ENCODE measurements around the gene ZNF552.
"Not testable (repeated sequence)": the region's sequence is repeated elsewhere in the genome, so short reads cannot be mapped to it uniquely, and the experiment has no call there.

Gene ZNF552

GRCh38 chr19:57814505-57815246 is at the start of gene ZNF552:
ZNF552 (minus strand) TSS chr19:57814913; CDS start chr19:57814743, 170 bp downstream.
- DNase-seq (ENCODE audit: low read depth): peak; percentile 53

DNA sequence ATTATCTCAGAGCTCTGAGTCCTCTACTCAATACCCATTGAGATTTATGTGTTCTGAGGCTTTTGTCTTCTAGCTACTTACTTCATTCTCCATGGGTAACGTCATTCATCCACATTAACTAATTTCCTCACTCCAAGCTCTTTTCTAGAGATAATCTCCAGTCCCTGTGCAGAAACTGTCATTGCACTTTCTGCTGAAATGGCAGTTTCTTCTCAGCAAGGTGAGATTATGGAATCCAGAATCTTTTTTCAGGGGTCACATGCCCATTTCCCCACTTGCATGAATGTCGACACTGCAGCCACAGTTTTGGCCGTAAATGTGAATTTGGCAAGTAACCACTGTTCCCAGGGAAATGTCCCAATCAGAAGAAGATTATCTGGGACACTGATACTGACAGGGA is 47.6 kb upstream of the ZNF552 start:
- not testable (repeated sequence) for DNase-seq (ENCODE audit: low read depth)

DNA sequence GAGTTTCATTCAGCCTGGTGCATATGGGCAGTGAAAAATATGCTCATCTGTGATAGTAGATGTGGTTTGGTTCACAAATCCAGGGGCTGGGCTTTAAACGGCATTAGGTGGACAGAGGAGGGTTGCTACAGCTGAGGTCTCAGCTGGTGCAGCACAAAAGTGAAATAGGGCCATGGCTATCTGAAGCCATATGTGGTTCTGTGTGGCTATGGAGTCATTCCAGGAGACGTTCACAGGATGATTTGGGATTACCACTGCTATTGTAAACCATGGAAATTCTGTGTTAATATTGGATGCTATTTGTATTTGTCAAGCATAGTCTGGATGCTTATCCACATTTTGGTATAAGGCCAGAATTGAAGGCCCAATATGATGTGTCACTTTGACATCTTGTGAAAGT is 39.4 kb upstream of the ZNF552 start:
- not testable (repeated sequence) for DNase-seq (ENCODE audit: low read depth)

DNA sequence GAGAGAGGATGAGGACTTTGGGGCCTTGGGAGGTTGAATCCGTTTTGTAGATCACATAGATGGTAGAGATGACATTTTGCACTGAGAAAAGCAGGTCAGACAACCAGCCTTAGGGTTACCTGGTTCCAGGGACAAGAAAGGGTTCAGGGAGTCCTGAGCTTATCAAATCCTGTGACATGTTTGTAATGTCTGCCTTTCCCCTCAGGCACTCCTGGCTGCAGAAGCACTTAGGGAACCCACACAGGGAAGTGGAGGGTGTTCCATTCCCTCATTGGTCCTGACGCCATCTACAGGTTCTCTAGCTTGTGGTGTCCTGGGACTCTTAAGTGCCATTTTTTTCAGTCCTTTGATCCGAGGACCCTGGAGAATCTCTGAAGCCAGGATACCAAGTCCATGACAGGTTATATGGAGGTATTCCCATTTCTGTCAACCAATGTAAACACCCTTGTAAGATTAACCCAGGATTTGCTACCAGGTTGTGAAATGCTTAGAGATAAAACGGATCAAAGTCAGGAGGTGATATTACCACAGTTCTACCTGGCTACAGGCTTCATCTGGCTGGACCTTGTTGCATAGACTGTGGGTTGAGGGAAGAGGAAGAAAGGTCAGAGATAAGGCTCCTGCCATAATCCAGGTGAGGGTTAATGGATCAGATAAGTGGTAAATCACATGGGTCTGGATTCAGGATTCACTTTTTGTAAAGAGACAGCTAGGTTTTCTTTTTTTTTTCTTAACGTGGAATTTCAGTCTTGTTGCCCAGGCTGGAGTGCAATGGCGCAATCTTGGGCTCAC is 37.3 kb upstream of the ZNF552 start:
- DNase-seq (ENCODE audit: low read depth): not testable (repeated sequence)

DNA sequence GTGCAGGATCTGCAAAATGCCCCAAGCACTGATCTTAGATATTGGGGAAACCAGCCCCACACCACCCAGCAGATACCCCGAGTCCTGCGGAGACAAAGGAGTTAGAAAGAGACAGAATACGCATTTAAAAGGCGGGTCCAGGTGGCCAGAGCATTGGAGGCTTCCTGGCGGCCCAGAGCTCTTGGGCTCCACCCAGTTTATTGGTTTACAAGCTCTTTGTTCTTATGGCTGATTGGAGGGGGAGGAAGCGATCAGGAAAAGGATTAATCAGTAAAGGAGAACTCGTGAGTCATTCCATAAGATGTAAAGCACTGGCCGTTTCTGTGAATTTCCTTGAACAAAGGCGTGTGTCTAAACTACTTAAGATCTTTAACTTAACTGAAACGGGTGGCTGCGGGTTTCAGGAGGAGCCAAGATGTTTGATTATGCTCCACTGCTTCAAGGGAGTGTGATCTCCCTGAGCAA is 35.9 kb upstream of the ZNF552 start:
- DNase-seq (ENCODE audit: low read depth): no peak

GRCh38 chr19:57849666-57850473 is 35.2 kb upstream of the ZNF552 start, which contains the start of gene ZNF587:
ZNF587 (plus strand) TSS chr19:57849859; CDS start chr19:57850039, 180 bp downstream.
- peak; percentile 68 for DNase-seq (ENCODE audit: low read depth)

GRCh38 chr19:57849162-57849665 is 34.5 kb upstream of the ZNF552 start:
- DNase-seq (ENCODE audit: low read depth): not testable (repeated sequence)

GRCh38 chr19:57847164-57847563 is 32.5 kb upstream of the ZNF552 start:
- not testable (repeated sequence) for DNase-seq (ENCODE audit: low read depth)

DNA sequence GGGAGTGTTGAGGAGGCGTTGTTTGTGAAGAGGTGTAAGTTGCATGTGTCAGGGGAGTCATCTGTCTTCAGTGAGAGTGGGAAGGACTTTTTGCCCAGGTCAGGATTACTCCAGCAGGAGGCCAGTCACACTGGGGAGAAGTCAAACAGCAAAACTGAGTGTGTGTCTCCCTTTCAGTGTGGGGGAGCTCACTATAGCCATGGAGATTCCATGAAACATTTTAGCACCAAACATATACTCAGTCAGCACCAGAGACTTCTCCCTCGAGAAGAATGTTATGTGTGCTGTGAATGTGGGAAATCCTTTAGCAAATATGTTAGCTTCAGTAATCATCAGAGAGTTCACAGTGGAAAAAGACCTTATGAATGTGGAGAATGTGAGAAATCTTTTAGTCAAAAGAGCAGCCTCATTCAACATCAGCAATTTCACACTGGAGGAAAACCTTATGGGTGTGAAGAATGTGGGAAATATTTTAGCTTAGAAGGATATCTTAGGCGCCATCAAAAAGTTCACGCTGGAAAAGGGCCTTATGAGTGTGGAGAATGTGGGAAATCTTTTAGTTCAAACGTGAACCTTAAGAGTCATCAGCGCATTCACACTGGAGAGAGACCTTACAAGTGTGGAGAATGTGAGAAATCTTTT is 26.5 kb upstream of the ZNF552 start:
- no peak for DNase-seq (ENCODE audit: low read depth)

DNA sequence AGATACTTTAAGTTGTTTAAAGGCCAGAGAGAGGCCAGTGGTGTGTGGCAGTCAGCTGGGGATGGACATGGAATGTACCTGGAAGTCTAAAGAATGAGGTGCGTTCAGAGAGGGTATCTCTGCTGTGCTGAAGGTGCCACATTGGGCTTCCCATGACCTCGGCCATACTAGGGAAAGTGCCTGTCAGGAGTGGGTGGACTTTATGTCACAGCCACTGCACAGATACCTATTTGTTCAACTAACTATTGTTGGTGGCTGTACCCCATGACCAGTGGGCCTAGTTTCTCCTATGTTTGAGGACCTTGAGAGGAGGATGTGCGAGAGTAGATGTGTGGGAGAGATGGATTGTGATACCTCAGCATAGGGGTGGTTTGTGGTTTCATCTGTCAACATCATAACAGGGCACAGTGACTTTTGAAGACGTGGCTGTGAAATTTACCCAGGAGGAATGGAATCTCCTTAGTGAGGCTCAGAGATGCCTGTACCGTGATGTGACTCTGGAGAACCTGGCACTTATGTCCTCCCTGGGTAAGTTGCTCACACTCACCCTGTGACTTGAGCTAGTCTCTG is 24.0 kb upstream of the ZNF552 start:
- not testable (repeated sequence) for DNase-seq (ENCODE audit: low read depth)

DNA sequence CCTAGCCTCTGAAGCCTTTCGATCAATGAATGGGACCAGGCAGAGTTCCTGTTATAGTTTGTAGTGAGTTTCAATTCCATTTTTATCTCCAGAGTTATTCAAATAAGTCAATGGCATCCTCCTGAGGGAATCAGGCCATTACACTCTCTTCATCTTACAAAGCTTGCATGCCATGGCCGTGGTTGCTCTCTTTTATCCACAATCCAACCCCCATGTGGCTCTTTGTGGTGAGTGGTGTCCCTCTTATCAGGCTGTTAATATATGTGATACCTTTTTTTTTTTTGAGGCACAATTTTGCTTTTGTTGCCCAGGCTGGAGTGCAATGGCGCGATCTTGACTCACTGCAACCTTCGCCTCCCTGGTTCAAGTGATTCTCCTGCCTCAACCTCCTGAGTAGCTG is 22.3 kb upstream of the ZNF552 start:
- DNase-seq (ENCODE audit: low read depth): not testable (repeated sequence)

DNA sequence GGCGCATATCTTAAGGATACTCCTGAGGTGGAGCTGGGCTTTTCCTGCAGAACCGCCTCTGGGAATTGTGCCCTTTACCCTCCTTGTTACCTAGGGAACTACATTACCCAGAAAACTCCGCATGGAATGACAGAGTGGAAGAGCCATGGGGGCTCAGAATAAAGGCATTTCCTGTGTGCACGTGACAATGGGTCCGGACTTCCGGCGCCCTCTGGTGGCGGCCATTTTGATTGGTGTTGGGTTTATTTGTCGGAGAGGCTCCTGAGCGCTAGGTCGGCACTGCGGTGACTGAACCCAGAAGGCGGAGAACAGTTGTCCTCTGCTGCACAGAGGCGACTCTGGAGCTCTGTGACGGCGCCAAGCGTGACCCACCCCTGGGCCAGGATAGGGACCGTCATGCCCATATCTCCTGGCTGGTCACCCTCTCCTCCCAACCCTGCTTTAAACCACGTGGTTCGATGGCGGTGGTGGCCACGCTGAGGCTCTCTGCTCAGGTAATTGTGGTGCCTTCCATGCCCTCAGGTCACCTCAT is 15.4 kb upstream of the ZNF552 start, which contains the start of gene ZNF587B:
ZNF587B (plus strand) TSS at position 229 of the 532 bp plus-strand sequence; CDS start at position 459, 230 bp downstream.
- no peak for DNase-seq (ENCODE audit: low read depth)

- DNase-seq (ENCODE audit: low read depth): no peak
Observed at GRCh38 chr19:57829316-57829715, 14.6 kb upstream of the ZNF552 start.

DNA sequence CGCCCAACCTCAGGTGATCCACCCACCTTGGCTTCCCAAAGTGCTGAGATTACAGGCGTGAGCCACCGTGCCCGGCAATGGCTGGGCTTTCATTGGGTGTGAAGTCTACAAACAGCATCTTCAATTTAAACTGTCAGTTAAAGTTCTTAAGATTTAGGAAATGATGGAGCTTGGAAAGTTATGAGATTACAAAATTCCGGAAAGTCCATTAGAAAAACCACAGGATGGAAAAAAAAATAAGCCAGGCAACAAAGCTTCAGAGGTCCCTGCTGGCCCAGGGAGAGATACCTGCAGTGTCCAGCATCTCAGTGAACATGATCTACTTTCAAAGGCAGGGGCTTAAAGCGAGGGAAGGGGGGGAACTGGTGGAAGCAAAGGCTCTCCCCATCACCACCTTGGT is 10.8 kb upstream of the ZNF552 start:
- DNase-seq (ENCODE audit: low read depth): no peak

GRCh38 chr19:57823608-57824007 is 8.9 kb upstream of the ZNF552 start:
- DNase-seq (ENCODE audit: low read depth): not testable (repeated sequence)

- not testable (repeated sequence) for DNase-seq (ENCODE audit: low read depth)
Observed at GRCh38 chr19:57823155-57823554, 8.4 kb upstream of the ZNF552 start.

GRCh38 chr19:57821501-57821900 is 6.8 kb upstream of the ZNF552 start:
- not testable (repeated sequence) for DNase-seq (ENCODE audit: low read depth)

DNA sequence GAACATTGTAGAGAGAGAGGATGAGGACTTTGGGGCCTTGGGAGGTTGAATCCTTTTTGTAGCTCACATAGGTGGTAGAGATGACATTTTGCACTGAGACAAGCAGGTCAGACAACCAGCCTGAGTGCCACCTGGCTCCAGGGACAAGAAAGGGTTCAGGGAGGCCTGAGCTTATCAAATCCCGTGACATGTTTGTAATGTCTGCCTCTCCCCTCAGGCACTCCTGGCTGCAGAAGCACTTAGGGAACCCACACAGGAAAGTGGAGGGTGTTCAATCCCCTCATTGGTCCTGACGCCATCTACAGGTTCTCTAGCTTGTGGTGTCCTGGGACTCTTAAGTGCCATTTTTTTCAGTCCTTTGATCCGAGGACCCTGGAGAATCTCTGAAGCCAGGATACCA is 6.4 kb upstream of the ZNF552 start:
- DNase-seq (ENCODE audit: low read depth): not testable (repeated sequence)

- DNase-seq (ENCODE audit: low read depth): no peak
Observed at GRCh38 chr19:57820599-57820998, 5.9 kb upstream of the ZNF552 start.

DNA sequence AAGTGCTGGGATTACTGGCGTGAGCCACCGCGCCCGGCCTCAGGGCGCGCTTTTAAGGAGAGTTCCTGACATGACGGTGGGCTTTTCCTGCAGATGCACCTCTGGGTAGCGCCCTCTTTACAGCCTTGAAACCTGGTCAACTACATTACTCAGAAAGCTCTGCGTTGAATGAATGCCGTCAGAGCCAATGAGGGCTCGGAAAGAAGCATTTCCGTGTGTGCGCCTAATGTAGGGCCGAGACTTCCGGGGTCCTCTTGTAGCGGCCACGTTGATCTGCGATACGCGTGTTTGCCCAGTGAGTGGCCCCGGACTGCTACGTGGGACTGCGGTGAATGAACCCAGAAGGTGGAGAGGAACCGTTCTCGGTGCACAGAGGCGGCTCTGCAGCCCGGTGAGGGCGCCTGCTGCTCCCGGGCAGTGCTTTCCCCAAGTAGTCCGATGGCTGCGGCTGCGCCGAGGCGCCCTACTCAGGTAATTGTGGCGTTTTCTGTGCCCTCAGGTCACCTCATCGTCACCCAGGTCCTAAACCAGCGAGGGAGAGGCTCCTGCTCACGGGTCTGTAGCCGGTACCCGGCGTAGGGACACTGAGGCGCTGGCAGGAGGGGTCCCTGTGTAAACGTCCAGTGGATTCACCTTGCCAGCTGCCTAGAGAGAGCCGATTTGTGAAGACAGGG is 4.9 kb upstream of the ZNF552 start:
- DNase-seq (ENCODE audit: low read depth): peak; percentile 61
